ENCODE data around the gene BEND2.
"Not testable (repeated sequence)": the region's sequence is repeated elsewhere in the genome, so short reads cannot be mapped to it uniquely, and the experiment has no call there.

Gene BEND2

DNA sequence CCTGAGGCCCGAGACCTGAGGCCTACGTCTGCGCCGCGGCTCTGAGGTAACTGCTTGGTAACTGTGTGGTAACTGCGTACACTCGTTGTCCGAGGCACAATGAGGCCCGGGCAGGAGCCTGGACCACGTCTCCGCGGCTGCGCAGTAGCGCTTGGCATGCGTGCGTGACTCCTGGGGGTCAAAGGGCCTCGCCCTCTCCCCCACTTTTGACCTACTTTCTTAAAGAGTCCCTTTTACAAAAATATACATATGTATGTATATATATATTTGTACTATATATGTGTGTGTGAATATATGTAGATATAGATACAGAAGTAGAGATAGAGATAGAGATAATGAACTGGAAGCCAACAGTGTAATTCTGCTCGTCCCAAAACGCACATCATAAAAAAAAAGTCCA lies at the start of gene BEND2:
Gene BEND2, minus strand, starts transcription at position 101 of the 400 bp plus-strand sequence. CDS start 136 bp downstream, outside the sequence.
- DNase-seq: no peak

DNA sequence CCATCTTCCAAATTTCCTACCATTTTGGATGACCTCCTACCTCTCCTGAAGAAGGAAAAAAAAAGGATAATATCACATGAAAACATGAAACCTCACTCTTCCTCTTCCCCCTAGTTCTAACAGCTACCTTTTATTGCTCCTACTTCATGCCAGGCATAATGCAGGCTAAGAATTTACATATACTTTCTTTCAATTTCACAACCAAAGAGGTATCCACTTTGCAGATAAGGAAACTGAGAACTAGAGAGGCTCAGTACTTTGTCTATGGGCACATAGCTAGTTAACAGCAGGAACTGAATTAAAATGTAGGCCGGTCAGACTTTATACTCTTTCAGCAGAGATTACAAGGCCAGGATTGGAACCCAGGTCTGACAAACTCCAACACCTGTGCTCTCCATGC lies 34.4 kb upstream of the BEND2 start:
- no peak for DNase-seq

DNA sequence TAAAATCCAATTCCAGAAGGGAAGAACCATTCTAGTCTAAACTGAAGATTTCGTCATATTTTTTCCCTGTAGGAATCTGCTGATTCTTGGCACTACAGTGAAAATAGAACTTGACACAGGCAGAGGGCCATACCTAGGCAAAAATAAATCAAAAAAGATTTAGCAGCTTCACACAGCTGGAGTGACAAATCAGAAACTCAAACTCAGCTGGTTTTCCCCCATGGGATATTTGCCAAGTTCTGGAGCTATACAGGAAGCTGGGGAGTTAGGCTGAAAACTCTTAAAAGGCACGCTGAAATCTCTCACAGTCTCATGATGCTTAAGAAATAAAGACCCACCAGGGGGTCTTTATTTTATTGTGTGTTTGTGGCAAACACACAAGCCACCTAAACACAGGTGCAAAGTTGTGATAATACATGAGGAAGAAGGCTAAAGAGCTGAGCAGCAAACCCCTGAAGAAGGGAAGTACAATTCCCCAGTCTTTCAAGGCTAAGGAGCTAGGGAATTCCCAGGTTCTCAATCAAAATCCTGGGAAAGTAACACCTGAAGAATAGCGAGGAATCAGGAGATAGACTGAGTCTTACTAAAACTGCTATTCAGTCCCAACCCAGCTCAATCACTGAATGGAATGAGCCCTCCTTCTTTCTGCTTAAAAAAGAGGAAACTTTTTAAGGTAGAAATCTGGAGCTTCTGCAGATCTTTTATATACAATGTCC lies 32.1 kb upstream of the BEND2 start:
- no peak for DNase-seq

DNA sequence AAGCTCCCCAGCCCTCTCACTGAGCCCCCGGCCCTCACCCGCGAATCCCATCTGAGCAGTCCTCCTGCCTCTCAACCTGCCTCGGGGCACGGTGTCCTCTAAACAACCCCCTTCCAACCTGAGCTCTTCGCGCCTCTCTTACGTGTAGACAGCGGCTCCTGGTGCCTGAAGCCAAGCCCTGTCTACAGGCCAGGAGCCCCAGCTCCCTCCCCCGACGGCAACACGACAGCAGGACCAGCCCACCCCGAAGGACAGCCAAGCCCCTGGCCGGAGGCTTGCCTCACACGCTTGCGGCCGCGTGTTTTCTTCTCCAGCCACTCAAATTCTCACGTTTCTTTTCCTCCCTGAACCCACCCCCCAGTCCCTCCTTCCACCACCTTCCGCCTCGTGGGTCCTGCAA lies 9.0 kb upstream of the BEND2 start:
- DNase-seq: not testable (repeated sequence)

DNA sequence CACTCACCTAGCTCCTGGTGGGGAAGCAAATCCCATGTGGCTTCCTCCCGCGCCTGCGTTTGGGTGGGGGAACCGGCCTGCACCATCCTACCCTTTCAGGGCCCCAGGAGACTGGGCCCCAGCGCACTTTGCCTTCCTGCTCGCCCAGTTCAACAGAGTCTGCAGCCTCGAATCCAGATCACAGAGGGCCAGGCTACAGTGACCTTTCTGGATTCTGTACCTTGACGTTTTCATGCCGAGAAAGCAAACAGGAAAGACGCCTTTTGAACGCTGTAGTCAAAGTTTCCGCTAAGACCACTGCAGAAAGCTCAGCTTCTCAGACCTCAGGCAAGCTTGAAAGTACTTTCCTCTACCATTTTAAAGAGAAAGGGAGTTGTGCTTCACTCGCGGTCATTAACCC lies 7.4 kb upstream of the BEND2 start:
- no peak for DNase-seq

DNA sequence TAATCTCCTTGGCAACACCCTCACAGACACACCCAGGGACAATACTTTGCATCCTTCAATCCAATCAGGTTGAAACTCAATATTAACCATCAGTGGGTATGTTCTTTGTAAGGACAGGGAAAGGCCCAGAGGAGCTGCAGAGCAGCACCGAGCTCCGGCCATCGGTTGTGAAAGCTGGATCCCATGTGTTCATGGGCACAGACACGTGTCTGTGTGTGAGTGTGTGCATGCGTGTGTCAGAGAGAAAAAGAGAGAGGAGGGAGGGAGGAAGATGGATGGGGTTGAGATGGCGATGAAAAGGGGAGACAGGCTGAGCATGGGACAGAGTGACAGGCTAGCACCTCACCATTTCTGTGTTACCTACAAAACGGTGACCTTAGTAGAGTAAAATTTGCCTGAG lies 6.8 kb upstream of the BEND2 start:
- DNase-seq: no peak

DNA sequence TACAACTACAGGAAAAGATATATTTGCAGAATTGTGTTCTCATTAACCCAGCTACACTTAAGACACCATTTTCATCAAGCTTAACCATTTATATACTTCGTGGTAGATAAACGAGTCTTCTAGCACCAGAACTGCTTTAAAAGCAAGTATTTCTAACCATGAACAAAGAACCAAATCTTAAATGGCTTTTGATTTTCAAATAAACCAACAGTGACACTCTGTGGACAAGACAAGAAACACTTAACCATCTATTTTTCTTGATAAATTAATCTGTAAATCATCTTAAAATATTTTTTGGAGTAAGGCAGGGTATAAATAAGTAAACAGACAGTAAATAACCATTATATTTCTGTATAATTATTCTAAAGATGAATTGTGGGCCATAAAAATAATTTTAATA lies 10.2 kb downstream of the BEND2 start:
- no peak for DNase-seq

DNA sequence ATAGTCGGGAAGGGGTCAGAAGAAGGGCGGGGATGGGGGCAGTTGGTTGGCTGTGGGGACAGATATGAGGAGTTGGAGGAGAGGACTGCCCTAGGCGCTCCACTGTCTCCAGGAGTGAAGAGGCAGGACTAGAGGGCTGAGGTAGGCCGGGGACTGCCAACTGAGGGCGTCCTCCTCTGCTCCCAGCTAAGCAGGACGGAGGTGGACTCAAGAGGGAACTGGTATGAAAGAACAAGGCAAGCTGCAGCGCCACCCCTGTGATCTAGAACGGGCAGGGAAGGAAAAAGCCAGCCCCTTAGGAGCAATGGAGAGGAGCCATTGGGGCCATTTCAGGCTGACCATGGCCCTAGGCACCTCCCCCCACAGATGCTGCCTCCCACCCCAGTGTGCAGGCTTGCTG lies 14.0 kb downstream of the BEND2 start:
- DNase-seq: no peak

DNA sequence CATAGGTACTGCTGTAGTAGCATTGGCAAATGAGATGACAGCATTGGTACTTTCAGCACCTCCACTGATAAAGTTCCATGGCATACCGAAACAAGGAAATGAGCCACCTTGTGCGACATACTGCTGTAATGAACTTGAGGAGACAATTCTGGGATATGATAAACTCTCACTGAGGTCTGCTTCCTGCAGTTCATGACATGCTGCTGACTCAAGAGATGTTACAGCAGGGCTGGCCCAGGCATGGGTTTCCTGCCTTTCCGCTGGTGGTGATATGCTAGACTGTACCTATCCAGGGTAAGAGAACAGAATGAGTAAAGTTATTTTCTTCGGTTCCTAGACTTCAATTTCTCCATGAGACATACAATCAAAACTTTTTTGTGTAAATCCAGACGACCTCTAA lies 17.1 kb downstream of the BEND2 start:
- DNase-seq: no peak

DNA sequence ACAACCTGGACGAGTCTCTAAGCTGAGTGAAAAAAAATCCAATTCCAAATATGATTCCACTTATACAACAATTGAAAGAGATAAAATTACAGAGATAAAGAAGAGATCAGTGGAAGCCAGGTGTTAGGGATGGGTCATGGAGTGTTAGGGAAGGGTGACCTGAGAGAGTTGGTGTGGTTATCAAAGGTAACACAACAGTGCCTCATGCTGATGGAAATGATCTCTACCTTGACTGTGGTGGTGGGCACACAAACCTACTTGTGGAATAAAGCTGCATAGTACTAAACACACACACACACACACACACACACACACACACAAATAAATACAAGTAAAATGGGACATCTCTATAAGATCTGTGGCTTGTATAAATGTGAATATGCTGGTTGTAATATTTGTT lies 26.0 kb downstream of the BEND2 start:
- no peak for DNase-seq

DNA sequence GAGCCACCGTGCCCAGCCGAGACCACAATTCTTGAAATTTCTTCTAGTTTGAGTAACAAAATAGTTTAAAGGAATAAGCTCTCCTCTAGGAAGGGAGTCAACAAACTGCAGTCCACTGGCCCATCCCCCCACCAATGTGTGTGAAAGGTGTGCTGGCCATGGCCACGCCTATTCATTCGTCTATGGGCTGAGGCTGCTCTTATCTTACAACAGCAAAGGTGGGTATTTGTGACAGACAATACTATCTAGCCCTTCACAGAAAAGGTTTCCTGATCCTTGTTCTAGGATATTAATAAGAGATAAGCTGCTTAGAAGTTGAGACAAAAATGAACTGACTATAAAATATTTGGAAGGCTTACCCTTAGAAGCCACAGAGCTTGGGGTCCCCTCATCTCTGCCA lies 41.2 kb downstream of the BEND2 start:
- no peak for DNase-seq

DNA sequence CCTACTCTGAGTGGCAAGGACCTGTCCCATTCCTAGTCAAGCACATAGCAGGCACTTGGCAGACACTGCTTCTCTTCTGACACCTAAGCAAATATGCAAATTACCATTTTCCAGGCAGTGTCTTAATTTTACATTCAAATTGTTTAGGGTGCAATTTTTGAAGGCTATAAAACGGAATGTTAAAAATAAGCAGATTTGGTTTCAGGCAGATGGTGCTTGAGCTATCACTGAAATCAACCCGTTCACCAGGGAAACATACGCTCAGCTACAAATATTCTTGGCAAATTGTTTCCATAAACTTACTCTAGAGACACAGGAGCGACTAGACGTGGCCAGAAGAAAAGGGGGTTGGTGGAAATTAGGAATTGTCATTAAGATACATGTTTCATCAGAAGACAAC lies 45.7 kb downstream of the BEND2 start:
- no peak for DNase-seq

DNA sequence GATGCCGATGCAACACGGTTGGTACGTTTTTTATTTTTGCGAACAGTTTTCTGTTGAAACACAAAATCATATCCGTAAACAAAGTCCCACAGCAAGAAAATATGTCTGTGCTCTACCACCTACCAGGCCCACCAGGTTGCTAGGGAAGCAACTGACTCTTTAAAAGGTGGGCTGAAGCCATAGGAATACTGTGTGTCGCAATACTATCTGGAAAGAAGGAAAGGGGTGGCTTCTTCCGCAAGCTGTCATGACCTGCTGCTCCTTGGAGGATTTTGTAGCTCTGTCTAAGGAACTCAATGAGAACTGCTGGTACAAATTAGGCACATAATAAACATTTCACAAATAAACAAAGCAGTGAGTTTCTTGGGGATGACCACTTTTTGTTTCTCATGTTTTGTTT lies 46.5 kb downstream of the BEND2 start:
- no peak for DNase-seq

DNA sequence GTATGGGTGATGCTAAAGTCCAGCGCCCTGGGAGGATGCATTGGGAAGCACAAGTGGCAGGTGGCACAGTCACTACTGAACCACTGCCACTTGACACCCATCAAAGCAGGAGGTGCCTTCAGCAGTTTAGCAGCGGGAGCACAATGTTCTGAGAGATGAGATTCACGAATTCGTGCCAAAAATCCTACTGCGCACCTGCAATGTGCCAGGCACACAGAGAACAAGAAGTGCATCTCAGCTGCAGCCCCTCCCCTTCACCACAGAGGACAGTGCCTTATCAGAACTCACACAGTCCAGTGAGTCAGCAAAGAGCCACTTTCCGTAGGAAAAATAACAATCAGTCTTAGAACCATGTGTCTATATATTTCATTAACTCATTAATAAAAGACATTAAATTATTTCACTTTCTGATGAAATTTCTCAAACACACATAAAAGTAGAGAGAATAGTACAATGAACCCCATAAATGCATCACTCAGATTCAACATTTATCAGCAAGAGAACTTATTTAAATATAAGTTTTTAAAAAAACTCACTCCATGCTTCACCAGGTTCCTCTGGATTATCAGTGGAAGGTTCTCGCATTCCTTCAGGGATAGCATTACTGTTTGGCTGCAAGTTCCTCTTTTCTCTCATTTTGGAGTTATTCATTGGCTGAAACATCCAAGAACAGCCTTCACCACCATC lies 47.0 kb downstream of the BEND2 start:
- no peak for DNase-seq

DNA sequence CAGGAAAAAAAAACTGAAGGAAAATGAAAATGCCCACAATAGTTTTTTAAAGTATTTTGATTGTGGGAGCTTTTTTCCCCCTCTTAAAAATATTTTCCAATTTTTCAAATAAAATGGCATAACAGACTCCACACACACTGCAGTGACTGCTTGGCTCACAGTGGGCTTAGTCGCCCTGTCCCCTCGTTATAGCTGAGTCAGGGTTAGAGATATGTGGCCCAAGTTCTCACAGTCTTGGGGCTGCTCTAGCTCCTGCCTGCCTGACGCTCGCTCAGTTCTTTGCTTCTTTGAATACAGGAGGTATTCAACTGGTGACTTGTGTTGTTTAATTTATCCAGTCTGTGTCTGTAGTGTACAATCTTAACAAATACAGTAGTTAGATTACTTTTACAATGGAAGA lies 47.7 kb downstream of the BEND2 start:
- DNase-seq: no peak

DNA sequence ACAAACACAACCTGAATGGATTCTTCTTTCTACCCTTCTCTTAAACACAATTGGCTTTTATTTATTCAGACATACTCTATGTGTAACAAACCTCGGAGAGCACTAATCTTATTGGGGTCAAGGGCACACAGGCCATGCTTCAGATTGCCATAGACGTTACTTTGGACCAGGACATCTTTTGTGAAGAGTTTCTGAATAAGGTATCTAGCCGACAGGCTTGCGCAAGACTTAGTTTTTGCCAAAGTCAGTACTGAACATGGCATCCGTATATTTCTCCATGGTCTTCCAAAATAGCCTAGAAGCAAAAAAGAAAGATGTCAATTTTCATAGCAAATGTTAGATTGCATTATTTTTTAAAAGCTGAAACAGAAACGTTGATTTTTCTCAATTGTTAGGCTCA lies 49.8 kb downstream of the BEND2 start:
- no peak for DNase-seq

DNA sequence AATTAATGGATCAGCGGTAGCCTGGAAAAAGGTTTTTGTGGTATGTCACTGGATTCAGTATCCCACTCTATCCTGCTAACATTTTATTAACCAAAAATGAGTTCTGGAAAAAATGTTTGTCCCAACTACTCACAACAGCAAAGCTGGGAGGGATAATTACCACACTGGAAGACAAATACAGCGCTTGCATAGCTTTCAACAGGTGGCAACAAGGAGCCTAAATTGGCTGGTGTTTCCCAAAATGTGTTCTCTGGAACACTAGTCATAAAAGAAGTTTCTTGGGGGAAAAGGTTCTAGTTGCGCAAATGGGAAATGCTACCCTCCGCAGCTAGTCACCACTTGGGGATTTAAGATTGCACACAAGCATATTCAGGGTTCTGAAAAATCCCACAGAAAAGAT lies 54.6 kb downstream of the BEND2 start:
- no peak for DNase-seq

DNA sequence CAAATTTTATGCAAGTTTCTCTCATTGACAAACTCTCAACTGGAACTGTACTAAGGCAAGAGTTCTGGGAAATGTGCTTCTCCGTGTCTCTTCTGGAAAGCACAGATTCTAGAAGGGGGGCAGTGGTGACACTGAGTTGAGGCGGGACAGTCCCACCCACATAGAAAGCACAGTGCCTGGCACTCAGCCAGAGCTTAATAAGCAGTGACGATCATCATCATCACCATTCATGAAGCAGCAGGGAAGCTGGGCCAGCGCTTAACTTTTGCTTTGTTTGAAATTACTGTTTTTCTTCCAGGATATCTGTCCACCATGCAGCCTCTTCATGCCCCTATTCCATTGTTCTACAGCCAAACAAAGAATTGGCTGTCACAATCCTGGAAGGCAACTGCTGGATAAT lies 60.3 kb downstream of the BEND2 start:
- no peak for DNase-seq

DNA sequence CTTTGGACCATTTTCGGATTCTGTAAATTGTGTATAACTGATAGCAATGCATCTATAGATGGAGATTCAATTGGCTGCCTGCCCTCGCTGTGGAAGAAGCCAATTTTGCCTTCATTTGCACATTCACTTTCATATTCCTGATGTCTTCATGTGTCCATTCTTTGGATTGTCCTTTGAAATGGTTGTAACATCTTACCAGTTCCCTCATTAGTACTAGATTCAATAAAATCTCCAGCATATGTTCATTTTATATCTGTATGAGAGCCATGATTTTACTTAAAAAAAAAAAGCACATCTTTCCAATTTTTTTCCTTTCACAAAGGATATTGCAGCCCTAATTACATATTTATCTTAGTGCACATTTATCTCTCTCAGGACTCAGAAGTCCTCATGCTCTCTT lies 61.7 kb downstream of the BEND2 start:
- no peak for DNase-seq

DNA sequence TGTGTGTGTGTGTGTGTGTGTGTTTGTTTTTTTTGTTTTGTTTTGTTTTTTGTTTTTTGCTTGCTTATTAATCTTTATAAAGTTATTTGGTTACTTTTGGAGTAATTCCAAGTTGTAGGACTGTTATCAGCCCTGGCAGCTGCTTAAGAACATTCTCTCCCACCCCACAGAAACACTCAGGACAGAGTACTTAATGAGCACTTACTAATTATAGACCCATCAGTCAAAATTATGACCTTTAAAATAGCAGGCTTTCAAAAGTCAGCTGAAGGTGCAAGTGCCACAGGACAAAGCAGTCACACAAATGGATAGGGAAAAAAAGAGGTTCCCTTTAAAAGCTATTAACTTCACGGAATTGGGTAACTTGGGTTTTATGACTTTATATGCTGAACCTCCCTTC lies 69.0 kb downstream of the BEND2 start:
- DNase-seq: no peak

DNA sequence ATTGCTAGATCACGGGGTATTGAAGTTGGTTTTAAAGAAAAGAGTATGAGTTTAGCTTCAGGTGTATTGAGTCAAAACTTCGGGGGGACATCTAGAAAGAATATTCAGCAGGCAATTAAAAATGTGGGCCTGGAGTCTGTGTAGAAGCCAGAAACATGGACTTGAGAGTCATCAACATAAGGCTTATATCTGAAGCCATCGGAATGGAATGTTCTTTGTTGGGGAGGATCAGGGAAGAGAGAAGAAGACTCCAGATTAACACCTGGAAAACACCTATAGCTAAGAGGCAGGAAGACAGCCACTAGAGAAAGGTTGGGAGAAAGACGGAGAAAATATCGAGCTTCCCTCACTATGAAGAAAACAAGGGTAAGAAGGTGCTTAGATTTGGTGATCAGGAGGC lies 69.5 kb downstream of the BEND2 start:
- no peak for DNase-seq

DNA sequence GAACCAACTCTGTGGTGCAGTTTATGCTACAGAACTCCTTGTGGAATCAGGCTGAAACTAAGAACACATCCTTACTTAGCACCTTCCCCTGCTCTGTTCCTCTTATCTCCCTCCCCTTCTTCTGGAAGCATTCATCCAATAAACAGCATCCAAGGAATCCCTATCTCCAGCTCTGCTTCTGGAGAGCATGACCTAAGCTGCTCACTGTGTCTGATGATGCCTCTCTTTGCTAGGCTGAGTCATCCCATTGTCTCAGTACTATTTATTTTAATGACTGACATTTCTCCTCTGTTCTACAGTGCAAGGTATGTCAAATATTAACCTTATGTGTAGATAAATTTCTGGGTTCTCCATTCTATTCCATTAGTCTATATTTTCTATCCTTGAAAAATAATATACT lies 71.2 kb downstream of the BEND2 start:
- DNase-seq: no peak

DNA sequence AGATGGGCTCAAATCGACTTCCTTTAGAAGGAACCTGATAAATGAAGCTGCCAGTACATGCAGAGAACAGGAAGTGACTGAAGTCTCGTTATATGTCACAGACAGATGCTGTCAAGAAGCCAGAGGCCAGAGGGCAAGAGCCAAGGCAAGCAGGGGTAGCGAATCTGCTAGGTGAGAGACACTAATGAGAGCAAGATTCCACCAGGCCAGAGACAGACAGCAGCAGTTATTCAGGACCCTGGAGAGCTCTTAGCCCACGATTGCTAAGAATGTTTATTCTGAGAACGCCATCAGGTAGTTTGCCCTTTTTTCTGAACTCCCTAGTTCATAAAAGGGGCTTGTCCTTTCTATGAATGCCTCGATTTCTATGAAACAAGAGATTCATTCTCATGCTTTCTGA lies 73.7 kb downstream of the BEND2 start:
- DNase-seq: peak; percentile 2

DNA sequence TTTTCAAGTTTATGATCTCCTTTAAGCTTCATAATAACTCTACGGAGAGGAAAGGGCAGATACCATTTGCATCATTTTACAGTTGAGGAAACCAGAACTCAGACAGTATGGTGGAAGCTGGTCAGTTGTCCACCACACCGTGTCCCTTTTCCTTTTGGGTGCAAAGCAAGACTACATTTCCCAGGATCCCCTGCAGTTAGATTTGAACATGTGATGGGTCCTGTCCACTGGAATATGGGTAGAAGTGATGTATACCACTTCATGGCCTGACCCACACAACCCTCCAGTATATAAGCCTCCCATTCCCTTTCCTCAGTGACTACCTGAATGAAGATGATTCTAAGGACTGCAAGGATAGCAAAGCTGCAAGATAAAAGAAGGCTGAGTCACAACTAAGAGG lies 74.7 kb downstream of the BEND2 start:
- no peak for DNase-seq

DNA sequence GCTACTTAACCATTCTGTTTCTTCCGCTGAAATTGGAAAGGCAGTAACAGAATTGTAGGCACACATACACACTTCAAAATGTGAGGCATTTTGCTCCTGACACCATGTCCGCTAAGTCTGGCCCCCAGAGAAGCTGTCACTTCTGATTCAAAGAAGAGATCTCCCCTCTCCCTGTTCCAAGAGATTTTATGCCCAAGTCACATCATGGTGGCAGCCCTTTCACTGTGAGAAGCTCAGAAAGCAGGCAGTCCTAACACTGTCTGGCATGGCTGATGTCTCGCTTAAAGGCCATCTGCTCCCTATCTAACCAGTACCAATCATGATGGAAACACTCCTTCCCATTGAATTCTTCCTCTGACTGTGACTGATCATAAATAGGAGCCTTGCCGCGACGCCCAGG lies 83.9 kb downstream of the BEND2 start:
- no peak for DNase-seq

Measured in NCI-H1048 (cell line).